Astrocyte (in vitro differentiated cells and primary cell): ENCODE measurements around the gene RHOB. TPM values are rescaled to one million over a fixed set of nuclear protein-coding genes. Genes with fewer than 3 reads are reported as not detected.

Experiments
- DNase-seq: peaks from one replicate; pipeline ENCODE4 v3.0.0-alpha.2; 2010; ENCODE audit warnings: low read depth
- FAIRE-seq: peaks from 2 replicates; lab custom pipeline; 2011; peaks lifted over from hg19 to GRCh38; lab: Jason Lieb, UNC
- H2AFZ ChIP-seq: 2 replicates; pipeline ENCODE4 v1.6.0; 2012; ENCODE audit warnings: low read depth, low read length, inconsistent platforms
- H3K27ac ChIP-seq: 2 replicates; pipeline ENCODE4 v1.5.1; 2011; ENCODE audit warnings: low read depth, low read length, inconsistent platforms
- H3K27me3 ChIP-seq: 2 replicates; pipeline ENCODE4 v1.6.0; 2011; ENCODE audit warnings: low read length, inconsistent platforms; ENCODE audit not compliant: insufficient read depth
- H3K36me3 ChIP-seq: 2 replicates; pipeline ENCODE4 v1.5.1; 2011; ENCODE audit warnings: low read length, inconsistent platforms; ENCODE audit not compliant: insufficient read depth
- H3K4me1 ChIP-seq: 2 replicates; pipeline ENCODE4 v1.5.1; 2011; ENCODE audit warnings: low read length, inconsistent platforms; ENCODE audit not compliant: insufficient read depth
- H3K4me2 ChIP-seq: 2 replicates; pipeline ENCODE4 v1.6.0; 2012; ENCODE audit warnings: low read length, inconsistent platforms
- H3K4me3 ChIP-seq: 2 replicates; pipeline ENCODE4 v1.5.1; 2011; ENCODE audit warnings: low read depth, mild to moderate bottlenecking, low read length, inconsistent platforms; ENCODE audit not compliant: insufficient read depth
- H3K79me2 ChIP-seq: 2 replicates; pipeline ENCODE4 v1.6.0; 2012; ENCODE audit warnings: mild to moderate bottlenecking, low read length, inconsistent platforms; ENCODE audit not compliant: insufficient read depth
- H3K9ac ChIP-seq: 2 replicates; pipeline ENCODE4 v1.6.0; 2012; ENCODE audit warnings: mild to moderate bottlenecking, low read length, inconsistent platforms
- H3K9me3 ChIP-seq: 2 replicates; pipeline ENCODE4 v1.5.1; 2012; ENCODE audit warnings: low read depth, mild to moderate bottlenecking, low read length, inconsistent platforms; ENCODE audit not compliant: insufficient read depth
- H4K20me1 ChIP-seq: 2 replicates; pipeline ENCODE4 v1.6.0; 2012; ENCODE audit warnings: low read length, inconsistent platforms; ENCODE audit not compliant: insufficient read depth
- H3K27ac Mint-ChIP-seq: one replicate; pipeline ENCODE4 v1.8.0; 2021; ENCODE audit warnings: mild to moderate bottlenecking, mixed read lengths; ENCODE audit not compliant: unreplicated experiment
- H3K27me3 Mint-ChIP-seq: one replicate; pipeline ENCODE4 v1.8.0; 2021; ENCODE audit warnings: low read depth, mixed read lengths; ENCODE audit not compliant: unreplicated experiment
- H3K36me3 Mint-ChIP-seq: one replicate; pipeline ENCODE4 v1.8.0; 2021; ENCODE audit warnings: low read depth, mixed read lengths; ENCODE audit not compliant: unreplicated experiment
- H3K4me1 Mint-ChIP-seq: one replicate; pipeline ENCODE4 v1.8.0; 2021; ENCODE audit warnings: low read depth, mixed read lengths; ENCODE audit not compliant: unreplicated experiment
- H3K4me3 Mint-ChIP-seq: one replicate; pipeline ENCODE4 v1.8.0; 2021; ENCODE audit warnings: mild to moderate bottlenecking, moderate library complexity, mixed read lengths; ENCODE audit not compliant: unreplicated experiment
- H3K9me3 Mint-ChIP-seq: one replicate; pipeline ENCODE4 v1.8.0; 2021; ENCODE audit warnings: mild to moderate bottlenecking, mixed read lengths; ENCODE audit not compliant: unreplicated experiment
- EZH2 ChIP-seq: IDR thresholded peaks from 2 replicates; pipeline ENCODE4 v1.6.1; 2012; ENCODE audit warnings: mild to moderate bottlenecking, low read length, inconsistent platforms; ENCODE audit not compliant: insufficient read depth
- total RNA-seq: library from RNA; stranded (reverse); gene quantifications from 2 replicates; pipeline ENCODE4 v1.2.1, GENCODE V29; 2021
- TF ChIP-seq, protein P1 (sequence below): IDR thresholded peaks from 2 replicates; pipeline ENCODE4 v1.5.1; 2011; ENCODE audit warnings: low read depth, mild to moderate bottlenecking, inconsistent platforms, low read length, moderate library complexity; ENCODE audit not compliant: insufficient read depth

RHOB gene
- total RNA-seq, 1 donor from 2014 or later: 161 TPM

DNA sequence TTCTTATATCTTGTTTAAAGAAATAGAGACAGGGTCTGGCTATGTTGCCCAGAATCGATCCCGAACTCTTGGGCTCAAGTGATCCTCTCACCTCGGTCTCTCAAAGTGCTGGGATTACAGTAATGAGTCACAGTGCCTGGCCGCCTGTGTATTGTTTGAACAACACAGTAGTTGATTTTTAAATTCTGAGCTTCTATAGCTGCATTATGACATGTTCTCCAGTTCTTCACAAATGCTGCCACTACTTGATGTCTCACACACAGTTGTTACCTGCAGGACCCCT lies 7.7 kb upstream of the RHOB start:
- peaks cover 25% of the 10 kb centered on the region for H3K4me1 ChIP-seq
- H3K27me3 ChIP-seq: no peaks in the 10 kb centered on the region
- DNase-seq: no peak
- H3K36me3 ChIP-seq: no peaks in the 10 kb centered on the region
- no peaks in the 10 kb centered on the region for H4K20me1 ChIP-seq
- no peaks in the 10 kb centered on the region for H3K36me3 Mint-ChIP-seq
- no peak overlapping the region for H2AFZ ChIP-seq
- H3K4me3 ChIP-seq: peak overlapping the region; percentile 8
- H3K27ac ChIP-seq: peak overlapping the region; percentile 37
- H3K4me3 Mint-ChIP-seq: no peak overlapping the region
- peak overlapping the region; percentile 62 for H3K4me2 ChIP-seq
- H3K27ac Mint-ChIP-seq: no peak overlapping the region
- H3K27me3 Mint-ChIP-seq: peaks cover 6% of the 10 kb centered on the region
- no peak for FAIRE-seq
- peak overlapping the region; percentile 47 for H3K9ac ChIP-seq
- no peaks in the 10 kb centered on the region for H3K79me2 ChIP-seq
- H3K9me3 ChIP-seq: no peaks in the 10 kb centered on the region
- TF ChIP-seq, protein P1, sequence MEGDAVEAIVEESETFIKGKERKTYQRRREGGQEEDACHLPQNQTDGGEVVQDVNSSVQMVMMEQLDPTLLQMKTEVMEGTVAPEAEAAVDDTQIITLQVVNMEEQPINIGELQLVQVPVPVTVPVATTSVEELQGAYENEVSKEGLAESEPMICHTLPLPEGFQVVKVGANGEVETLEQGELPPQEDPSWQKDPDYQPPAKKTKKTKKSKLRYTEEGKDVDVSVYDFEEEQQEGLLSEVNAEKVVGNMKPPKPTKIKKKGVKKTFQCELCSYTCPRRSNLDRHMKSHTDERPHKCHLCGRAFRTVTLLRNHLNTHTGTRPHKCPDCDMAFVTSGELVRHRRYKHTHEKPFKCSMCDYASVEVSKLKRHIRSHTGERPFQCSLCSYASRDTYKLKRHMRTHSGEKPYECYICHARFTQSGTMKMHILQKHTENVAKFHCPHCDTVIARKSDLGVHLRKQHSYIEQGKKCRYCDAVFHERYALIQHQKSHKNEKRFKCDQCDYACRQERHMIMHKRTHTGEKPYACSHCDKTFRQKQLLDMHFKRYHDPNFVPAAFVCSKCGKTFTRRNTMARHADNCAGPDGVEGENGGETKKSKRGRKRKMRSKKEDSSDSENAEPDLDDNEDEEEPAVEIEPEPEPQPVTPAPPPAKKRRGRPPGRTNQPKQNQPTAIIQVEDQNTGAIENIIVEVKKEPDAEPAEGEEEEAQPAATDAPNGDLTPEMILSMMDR: no peak
- TF ChIP-seq EZH2: no peak
- H3K4me1 Mint-ChIP-seq: peaks cover 15% of the 10 kb centered on the region
- peaks cover 2% of the 10 kb centered on the region for H3K9me3 Mint-ChIP-seq

DNA sequence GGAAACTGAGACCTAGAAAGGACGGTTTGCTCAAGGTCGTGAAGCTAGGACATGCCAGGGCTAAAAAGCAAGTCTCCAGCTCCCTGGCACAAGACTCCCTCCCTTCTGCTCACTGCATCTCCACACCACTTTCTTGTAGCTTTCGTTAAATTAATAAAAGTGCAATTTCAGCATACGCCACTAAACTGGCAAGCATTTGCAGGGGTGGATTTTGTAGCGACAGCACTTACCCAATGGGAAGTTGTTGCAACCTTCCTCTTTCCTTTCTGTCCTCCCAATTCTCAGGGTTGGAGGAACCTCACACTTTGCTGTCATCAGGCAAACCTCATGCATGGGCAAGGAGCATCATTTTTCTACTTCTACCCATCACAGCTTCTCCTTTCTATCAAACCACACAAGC lies 7.4 kb upstream of the RHOB start:
- peaks cover 6% of the 10 kb centered on the region for H3K27me3 Mint-ChIP-seq
- DNase-seq: no peak

DNA sequence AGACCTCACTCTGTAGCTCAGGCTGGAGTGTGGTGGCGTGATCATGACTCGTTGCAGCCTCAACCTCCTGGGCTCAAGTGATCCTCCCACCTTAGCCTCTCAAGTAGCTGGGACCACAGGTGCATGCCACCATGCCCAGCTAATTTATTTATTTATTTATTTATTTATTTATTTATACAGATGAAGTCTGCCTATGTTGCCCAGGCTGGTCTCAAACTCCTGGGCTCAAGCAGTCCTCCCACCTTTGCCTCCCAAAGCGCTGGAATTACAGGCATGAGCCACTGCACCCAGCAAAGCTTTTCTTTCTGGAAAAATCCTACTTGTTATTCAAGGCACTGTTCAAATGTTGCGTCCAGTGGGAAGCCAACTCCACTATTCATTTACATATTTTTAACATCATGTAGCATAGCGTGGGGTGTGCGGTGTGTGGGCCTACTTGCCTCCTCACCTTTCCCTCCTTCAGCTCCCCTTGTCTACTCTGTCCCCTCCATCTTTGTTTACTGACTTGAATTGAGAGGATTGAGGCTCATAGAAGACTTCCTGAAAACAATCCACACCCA lies 6.8 kb upstream of the RHOB start:
- no peaks in the 10 kb centered on the region for H3K36me3 ChIP-seq
- no peak for DNase-seq
- H4K20me1 ChIP-seq: no peaks in the 10 kb centered on the region
- no peak for FAIRE-seq
- TF ChIP-seq EZH2: no peak
- TF ChIP-seq, protein P1: no peak
- H3K9ac ChIP-seq: no peak overlapping the region
- Mint-ChIP-seq H3K4me1 (peaks cover 19% of the 10 kb centered on the region), H3K9me3 (peaks cover 2% of the 10 kb centered on the region), H3K27ac (no peak overlapping the region), H3K4me3 (no peak overlapping the region), H3K36me3 (no peaks in the 10 kb centered on the region), H3K27me3 (peaks cover 2% of the 10 kb centered on the region)
- H3K27me3 ChIP-seq: no peaks in the 10 kb centered on the region
- no peaks in the 10 kb centered on the region for H3K79me2 ChIP-seq
- H3K4me3 ChIP-seq: no peak overlapping the region
- H3K4me2 ChIP-seq: no peak overlapping the region
- H3K9me3 ChIP-seq: no peaks in the 10 kb centered on the region
- peaks cover 27% of the 10 kb centered on the region for H3K4me1 ChIP-seq
- H3K27ac ChIP-seq: no peak overlapping the region
- no peak overlapping the region for H2AFZ ChIP-seq

More for the DNA sequence above, 7.4 kb upstream of the RHOB start:
- peak overlapping the region; percentile 47 for H3K9ac ChIP-seq
- Mint-ChIP-seq H3K36me3 (no peaks in the 10 kb centered on the region), H3K9me3 (peaks cover 2% of the 10 kb centered on the region), H3K27ac (no peak overlapping the region), H3K4me1 (peaks cover 15% of the 10 kb centered on the region), H3K4me3 (no peak overlapping the region)
- TF ChIP-seq EZH2: no peak
- no peaks in the 10 kb centered on the region for H3K27me3 ChIP-seq
- FAIRE-seq: no peak
- no peaks in the 10 kb centered on the region for H3K9me3 ChIP-seq
- H3K79me2 ChIP-seq: no peaks in the 10 kb centered on the region
- peak overlapping the region; percentile 62 for H3K4me2 ChIP-seq
- no peaks in the 10 kb centered on the region for H3K36me3 ChIP-seq
- H3K27ac ChIP-seq: peak overlapping the region; percentile 37
- no peak overlapping the region for H3K4me3 ChIP-seq
- H4K20me1 ChIP-seq: no peaks in the 10 kb centered on the region
- peaks cover 27% of the 10 kb centered on the region for H3K4me1 ChIP-seq
- H2AFZ ChIP-seq: no peak overlapping the region
